HepG2 (cell line): ENCODE data around the gene TPST2.

ENCODE experiments used
- CEBPB ChIP-seq: IDR thresholded peaks from 2 replicates; pipeline ENCODE4 v1.6.1; 2011; ENCODE audit warnings: low read depth, low read length, improper control_type of control experiment, borderline replicate concordance
- HDAC2 ChIP-seq: sonication (generic); formaldehyde crosslinking; IDR thresholded peaks from 2 replicates; pipeline ENCODE4 v1.4.0; 2020; ENCODE audit warnings: missing genetic modification reagents
- KDM1A ChIP-seq: IDR thresholded peaks from 2 replicates; pipeline ENCODE4 v1.6.1; 2016; ENCODE audit warnings: missing compliant biosample characterization
- MLLT10 ChIP-seq: sonication (generic); formaldehyde crosslinking; IDR thresholded peaks from 2 replicates; pipeline ENCODE4 v1.4.0; 2020; ENCODE audit warnings: missing genetic modification reagents
- MXI1 ChIP-seq: IDR thresholded peaks from 3 replicates; pipeline ENCODE4 v1.6.1; 2012; ENCODE audit warnings: low read depth, low read length, inconsistent platforms, borderline replicate concordance
- NR3C1 ChIP-seq: sonication (generic); formaldehyde crosslinking; IDR thresholded peaks from 2 replicates; pipeline ENCODE4 v1.4.0; 2020; ENCODE audit warnings: missing genetic modification reagents
- POLR2A ChIP-seq, 2 experiments: IDR thresholded peaks; 2 replicates each; pipeline ENCODE4 v1.6.1; 2011; ENCODE audit warnings: low read depth in 2 of 2, low read length in 2 of 2, mild to moderate bottlenecking in 1 of 2, moderate library complexity in 1 of 2; ENCODE audit not compliant: insufficient read depth in 1 of 2
- RBAK ChIP-seq: sonication (generic); formaldehyde crosslinking; IDR thresholded peaks from 2 replicates; pipeline ENCODE4 v1.5.1; 2020; ENCODE audit warnings: mild to moderate bottlenecking, missing genetic modification reagents
- SMAD3 ChIP-seq: sonication (generic); formaldehyde crosslinking; IDR thresholded peaks from 2 replicates; pipeline ENCODE4 v1.4.0; 2020; ENCODE audit warnings: missing genetic modification reagents
- SMARCC2 ChIP-seq: fragments of 450-650 bp; IDR thresholded peaks from 2 replicates; pipeline ENCODE4 v1.6.1; 2017; ENCODE audit warnings: antibody characterized with exemption, mild to moderate bottlenecking
- TBP ChIP-seq: sonication (generic); formaldehyde crosslinking; IDR thresholded peaks from 2 replicates; pipeline ENCODE4 v1.5.0; 2020; ENCODE audit warnings: missing genetic modification reagents
- ZFY ChIP-seq: sonication (generic); formaldehyde crosslinking; IDR thresholded peaks from 2 replicates; pipeline ENCODE4 v1.4.0; 2020; ENCODE audit warnings: missing genetic modification reagents
- TF ChIP-seq, protein P1 (sequence below): sonication (generic); formaldehyde crosslinking; IDR thresholded peaks from 2 replicates; pipeline ENCODE4 v1.5.0; 2020; ENCODE audit warnings: mild to moderate bottlenecking, missing genetic modification reagents, moderate library complexity

DNA sequence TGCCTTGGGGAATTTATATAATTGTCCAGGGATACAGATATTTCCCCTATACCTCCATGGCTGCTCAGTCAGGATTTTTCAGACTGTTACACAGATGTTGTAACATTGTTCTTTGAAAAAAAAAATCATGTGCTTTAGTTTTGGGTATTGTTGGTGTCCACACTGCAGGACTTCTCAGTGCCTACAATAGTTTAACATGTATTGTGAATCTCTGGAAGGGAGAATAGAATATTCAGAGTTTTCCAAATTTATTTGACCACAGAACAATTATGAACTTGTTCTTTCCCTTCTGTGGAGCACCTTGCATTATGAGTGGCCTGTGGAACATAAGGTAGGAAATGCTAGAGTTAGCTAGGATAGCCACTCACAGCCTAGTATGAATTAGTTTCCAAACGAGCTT, 46.4 kb upstream of the TPST2 start:
- no peak for TF ChIP-seq SMAD3 (CRISPR knock-in tag)
- TF ChIP-seq TBP (CRISPR knock-in tag), result no peak
- no peak for TF ChIP-seq KDM1A (CRISPR knock-in tag)
- TF ChIP-seq SMARCC2, result no peak
- no peak for TF ChIP-seq RBAK
- TF ChIP-seq, protein P1, sequence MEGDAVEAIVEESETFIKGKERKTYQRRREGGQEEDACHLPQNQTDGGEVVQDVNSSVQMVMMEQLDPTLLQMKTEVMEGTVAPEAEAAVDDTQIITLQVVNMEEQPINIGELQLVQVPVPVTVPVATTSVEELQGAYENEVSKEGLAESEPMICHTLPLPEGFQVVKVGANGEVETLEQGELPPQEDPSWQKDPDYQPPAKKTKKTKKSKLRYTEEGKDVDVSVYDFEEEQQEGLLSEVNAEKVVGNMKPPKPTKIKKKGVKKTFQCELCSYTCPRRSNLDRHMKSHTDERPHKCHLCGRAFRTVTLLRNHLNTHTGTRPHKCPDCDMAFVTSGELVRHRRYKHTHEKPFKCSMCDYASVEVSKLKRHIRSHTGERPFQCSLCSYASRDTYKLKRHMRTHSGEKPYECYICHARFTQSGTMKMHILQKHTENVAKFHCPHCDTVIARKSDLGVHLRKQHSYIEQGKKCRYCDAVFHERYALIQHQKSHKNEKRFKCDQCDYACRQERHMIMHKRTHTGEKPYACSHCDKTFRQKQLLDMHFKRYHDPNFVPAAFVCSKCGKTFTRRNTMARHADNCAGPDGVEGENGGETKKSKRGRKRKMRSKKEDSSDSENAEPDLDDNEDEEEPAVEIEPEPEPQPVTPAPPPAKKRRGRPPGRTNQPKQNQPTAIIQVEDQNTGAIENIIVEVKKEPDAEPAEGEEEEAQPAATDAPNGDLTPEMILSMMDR (CRISPR knock-in tag), result no peak
- TF ChIP-seq CEBPB, result no peak
- TF ChIP-seq MXI1, result no peak
- TF ChIP-seq POLR2A (IDR thresholded peaks at IDR 0.05; ENCODE audit: insufficient read depth in 1 of 2, low read depth in 2 of 2, low read length in 2 of 2), result no peak
- no peak for TF ChIP-seq ZFY (CRISPR knock-in tag)
- TF ChIP-seq NR3C1 (CRISPR knock-in tag), result no peak
- TF ChIP-seq HDAC2, result no peak
- TF ChIP-seq MLLT10 (CRISPR knock-in tag), result no peak
